Fibroblast of the aortic adventitia (primary cell): Measurements from ENCODE around the gene PGGHG. TPM values are rescaled to one million over a fixed set of nuclear protein-coding genes. Genes with fewer than 3 reads are reported as not detected.

ENCODE experiments used
- DNase-seq: peaks from one replicate; pipeline ENCODE4 v3.0.0-alpha.2; 2010; ENCODE audit warnings: low read depth
- H3K4me3 ChIP-seq: 2 replicates; pipeline ENCODE4 v1.5.1; 2011; ENCODE audit warnings: low read depth, mild to moderate bottlenecking, control low read depth, low read length, moderate library complexity
- total RNA-seq: library from RNA; depleted of rRNA; stranded (reverse); fragments of >200 nt; gene quantifications from 2 replicates; pipeline ENCODE4 v1.2.3, GENCODE V29; 2012; ENCODE audit warnings: low replicate concordance
- TF ChIP-seq, protein P1 (sequence below): IDR thresholded peaks from 2 replicates; pipeline ENCODE4 v1.5.1; 2011; ENCODE audit warnings: mild to moderate bottlenecking, low read length, control low read depth, inconsistent platforms; ENCODE audit not compliant: insufficient read depth

The PGGHG gene
- total RNA-seq, 1 donor: 6.9 TPM

DNA sequence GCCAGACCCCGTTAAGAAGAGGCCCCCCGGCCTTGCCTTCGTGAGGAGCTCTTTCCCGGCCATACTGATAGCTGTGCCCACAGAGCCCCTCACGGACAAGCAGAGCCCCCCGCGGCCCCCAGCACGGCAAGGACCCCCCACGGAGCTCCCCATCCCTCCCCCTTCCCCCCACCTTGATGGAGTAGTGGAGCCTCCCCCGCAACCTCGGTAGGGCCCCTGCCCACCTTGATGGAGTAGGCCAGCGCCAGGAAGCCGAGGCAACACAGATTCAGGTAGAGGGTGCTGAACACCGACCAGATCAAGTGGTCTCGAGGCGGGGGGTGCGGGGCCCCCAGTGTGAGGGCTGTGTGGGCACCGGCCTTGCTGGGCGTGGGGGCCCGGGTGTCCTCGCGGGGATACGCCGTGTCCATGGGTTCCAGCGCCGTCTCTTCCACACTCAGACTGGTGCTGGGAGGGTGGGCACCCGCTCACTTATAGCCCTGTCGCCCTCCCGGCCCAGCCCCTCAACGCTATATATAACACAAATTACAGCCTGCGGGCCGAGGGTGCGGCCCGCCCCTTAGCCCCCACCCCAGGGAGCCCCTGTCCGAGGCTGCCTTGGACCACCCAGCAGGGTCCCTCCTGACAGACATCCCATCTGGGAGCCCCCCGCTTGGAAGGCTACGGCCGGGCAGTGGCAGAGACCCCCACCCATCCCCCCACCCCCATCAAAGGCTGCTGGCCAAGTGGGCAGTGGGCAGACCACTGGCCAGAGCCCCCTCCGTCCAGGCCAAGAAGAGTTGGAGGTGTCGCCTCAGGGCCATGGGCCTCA is 10.4 kb downstream of the PGGHG start, which contains the start of gene IFITM5:
TSS of gene IFITM5 (minus strand) at position 446 of the 811 bp plus-strand sequence. CDS start at position 410, 36 bp downstream.
- DNase-seq: no peak
- TF ChIP-seq, protein P1, sequence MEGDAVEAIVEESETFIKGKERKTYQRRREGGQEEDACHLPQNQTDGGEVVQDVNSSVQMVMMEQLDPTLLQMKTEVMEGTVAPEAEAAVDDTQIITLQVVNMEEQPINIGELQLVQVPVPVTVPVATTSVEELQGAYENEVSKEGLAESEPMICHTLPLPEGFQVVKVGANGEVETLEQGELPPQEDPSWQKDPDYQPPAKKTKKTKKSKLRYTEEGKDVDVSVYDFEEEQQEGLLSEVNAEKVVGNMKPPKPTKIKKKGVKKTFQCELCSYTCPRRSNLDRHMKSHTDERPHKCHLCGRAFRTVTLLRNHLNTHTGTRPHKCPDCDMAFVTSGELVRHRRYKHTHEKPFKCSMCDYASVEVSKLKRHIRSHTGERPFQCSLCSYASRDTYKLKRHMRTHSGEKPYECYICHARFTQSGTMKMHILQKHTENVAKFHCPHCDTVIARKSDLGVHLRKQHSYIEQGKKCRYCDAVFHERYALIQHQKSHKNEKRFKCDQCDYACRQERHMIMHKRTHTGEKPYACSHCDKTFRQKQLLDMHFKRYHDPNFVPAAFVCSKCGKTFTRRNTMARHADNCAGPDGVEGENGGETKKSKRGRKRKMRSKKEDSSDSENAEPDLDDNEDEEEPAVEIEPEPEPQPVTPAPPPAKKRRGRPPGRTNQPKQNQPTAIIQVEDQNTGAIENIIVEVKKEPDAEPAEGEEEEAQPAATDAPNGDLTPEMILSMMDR: no peak

DNA sequence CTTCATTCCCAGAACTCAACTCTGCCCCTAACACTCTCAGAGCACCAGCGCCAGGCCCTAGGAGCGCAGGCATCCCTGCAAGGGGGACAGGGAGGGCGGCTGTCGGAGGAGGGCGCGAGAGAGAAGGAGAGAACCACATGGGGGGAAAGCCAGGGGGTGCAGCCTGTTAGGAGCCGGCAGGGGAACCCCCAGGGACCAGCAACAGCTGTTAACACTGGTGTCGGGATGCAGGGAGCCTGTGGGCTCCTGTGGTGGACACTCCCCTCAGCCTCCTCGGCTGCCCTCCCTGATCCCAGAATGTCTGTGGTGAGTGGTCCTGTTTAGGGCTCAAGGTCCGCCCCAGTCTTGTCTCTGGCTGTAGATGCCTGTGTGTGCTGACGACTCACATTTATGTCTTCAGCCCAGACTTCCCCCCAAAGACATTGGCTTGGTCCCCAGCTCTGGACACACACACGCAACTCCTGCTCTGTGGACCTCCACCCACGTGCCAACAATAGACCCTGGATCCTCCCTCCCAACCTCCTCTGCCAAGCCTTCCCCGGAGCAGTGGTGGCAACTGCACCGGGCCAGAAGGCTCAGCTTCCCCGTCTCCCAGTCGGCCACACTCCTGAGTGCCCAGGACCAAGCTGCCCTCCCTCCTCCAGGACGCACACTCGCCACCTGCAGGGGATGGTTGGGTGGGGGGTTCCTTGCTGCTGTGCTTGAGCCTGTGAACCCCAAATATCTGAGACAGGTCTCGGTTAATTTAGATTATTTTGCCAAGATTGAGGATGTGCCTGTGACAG is 11.2 kb downstream of the PGGHG start:
- DNase-seq: peak; percentile 68

More for the DNA sequence above, 10.4 kb downstream of the PGGHG start, which contains the start of gene IFITM5:
- no peak within 1 kb of the TSS for H3K4me3 ChIP-seq

DNA sequence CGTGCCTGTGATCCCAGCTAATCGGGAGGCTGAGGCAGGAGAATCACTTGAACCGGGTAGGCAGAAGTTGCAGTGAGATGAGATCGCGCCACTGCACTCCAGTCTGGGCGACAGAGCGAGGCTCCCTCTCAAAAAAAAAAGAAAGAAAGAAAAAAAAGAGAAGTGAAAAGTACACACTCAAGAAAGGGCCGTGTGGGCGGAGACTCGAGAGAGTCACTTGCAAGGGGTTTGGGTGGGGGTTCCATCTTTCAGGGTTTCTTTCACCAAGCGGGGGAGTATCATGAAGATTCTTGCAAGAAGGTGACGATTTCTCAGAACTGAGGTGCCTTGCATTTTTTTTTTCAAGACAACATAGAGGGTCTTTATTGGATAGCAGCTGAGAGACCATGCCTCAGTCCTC is 14.4 kb downstream of the PGGHG start:
- H3K4me3 ChIP-seq: no peak overlapping the region
- TF ChIP-seq, protein P1: no peak
- DNase-seq: no peak

More for the DNA sequence above, 11.2 kb downstream of the PGGHG start:
- TF ChIP-seq, protein P1: peak; percentile 28
- H3K4me3 ChIP-seq: no peak overlapping the region

DNA sequence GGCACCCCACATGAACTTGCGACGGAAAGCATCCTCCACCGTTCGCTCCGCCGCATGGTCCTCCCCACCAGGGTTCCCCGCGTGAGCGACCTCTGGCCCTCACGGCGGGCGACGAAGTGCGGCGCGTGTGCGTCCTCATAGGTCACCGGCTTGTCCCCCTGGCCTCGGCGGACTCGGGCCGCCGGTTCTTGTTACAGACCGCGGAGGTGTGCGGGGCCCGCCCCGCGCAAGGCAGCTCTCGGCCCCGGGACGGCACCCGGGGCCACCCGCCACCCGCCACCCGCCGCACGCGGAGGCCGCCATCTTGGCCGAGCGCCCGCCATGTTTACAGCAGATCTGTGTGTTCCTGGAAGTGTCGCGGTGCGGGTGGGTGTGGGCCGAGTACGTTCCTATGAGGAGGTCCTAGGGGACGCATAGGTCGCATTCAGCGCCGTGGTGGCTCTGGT is 15.2 kb downstream of the PGGHG start:
- DNase-seq: no peak
- TF ChIP-seq, protein P1: no peak
- no peak overlapping the region for H3K4me3 ChIP-seq

DNA sequence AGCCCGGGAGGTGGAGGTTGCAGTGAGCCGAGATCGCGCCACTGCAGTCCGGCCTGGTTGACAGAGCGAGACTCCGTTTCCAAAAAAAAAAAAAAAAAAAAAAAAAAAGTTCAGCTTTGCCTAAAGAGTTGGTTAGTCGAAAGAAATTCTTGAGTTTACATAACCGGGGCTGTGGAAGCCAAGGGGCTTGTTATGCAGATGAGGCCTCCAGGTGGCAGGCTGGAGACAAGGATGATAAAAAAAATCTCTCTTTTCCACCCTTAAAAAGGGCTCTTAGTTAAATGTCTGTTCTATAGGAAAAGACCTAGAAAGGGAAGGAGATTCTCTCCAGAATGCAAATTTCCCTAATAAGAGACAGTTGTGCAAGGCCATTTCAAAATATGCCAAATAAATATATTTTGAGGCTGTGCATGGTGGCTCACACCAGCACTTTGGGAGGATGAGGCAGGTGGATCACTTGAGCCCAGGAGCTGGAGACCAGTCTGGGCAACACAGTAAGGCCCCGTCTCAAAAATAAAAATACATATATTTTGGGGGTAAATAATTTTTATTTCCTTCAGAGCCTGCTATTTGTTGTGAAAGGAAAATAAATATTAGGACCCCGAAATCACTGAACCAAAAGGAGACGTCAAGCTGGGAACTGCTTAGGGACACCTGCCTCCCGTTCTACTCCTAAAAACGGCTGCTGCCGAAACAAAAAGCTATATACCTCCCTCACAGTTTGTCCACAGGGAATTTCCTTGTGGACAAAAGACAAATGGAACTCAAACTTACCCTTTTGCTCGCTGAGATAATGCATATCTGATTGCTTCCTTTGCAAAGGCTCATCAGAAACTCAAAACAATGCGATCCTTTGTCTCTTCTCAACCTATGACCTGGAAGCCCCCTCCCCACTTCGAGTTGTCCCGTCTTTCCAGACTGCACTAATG is 16.3 kb downstream of the PGGHG start:
- TF ChIP-seq, protein P1: peak; percentile 83
- no peak overlapping the region for H3K4me3 ChIP-seq
- DNase-seq: peak; percentile 90

DNA sequence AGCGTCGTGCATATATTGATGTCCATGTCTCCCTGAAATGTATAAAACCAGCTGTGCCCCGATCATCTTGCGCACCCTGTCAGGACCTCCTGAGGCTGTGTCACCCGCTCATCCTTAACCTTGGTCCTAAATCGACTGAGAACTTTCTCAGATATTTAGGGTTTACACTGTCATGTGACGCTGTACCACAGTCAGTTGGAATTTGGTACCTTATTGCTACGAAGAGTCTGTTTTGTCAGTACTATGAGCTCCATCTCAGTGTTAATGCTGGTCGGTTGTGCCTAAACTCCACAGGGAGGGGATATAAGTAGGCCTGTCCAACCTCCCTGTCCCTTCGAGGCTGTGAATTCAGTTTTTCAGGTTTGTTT is 16.9 kb downstream of the PGGHG start:
- TF ChIP-seq, protein P1: no peak
- no peak overlapping the region for H3K4me3 ChIP-seq
- DNase-seq: no peak
